KOPT-K1 (cell line): ENCODE data around the gene LAS1L.
"Not testable (repeated sequence)": the region's sequence is repeated elsewhere in the genome, so short reads cannot be mapped to it uniquely, and the experiment has no call there.

ENCODE experiments used
- H3K27ac ChIP-seq: fragments of 200-600 bp; sonication (generic); 2 replicates; pipeline ENCODE4 v1.5.1; 2016; ENCODE audit warnings: antibody characterized with exemption, mild to moderate bottlenecking, low read depth, low read length; ENCODE audit not compliant: poor library complexity, severe bottlenecking
- H3K36me3 ChIP-seq: fragments of 200-600 bp; sonication (generic); 2 replicates; pipeline ENCODE4 v1.5.1; 2017; ENCODE audit warnings: antibody characterized with exemption, mild to moderate bottlenecking, low read length, moderate library complexity; ENCODE audit not compliant: insufficient read depth
- H3K9me3 ChIP-seq: fragments of 200-600 bp; sonication (generic); 2 replicates; pipeline ENCODE4 v1.5.1; 2017; ENCODE audit warnings: antibody characterized with exemption, low read length, mild to moderate bottlenecking; ENCODE audit not compliant: insufficient read depth, poor library complexity, severe bottlenecking

The LAS1L gene

GRCh38 chrX:65534450-65535292 lies at the start of gene LAS1L:
LAS1L (minus strand) TSS chrX:65534787; CDS start chrX:65534715, 72 bp downstream.
- no peaks in the 10 kb centered on the region for H3K9me3 ChIP-seq
- H3K27ac ChIP-seq: peak within 1 kb of the TSS; percentile 75
- peaks cover 26% of the 10 kb centered on the region for H3K36me3 ChIP-seq

- H3K36me3 ChIP-seq: no peaks in the 10 kb centered on the region
- H3K9me3 ChIP-seq: no peaks in the 10 kb centered on the region
- H3K27ac ChIP-seq: no peak overlapping the region
These were observed 48.0 kb upstream of the LAS1L start for GRCh38 chrX:65582450-65583082.

DNA sequence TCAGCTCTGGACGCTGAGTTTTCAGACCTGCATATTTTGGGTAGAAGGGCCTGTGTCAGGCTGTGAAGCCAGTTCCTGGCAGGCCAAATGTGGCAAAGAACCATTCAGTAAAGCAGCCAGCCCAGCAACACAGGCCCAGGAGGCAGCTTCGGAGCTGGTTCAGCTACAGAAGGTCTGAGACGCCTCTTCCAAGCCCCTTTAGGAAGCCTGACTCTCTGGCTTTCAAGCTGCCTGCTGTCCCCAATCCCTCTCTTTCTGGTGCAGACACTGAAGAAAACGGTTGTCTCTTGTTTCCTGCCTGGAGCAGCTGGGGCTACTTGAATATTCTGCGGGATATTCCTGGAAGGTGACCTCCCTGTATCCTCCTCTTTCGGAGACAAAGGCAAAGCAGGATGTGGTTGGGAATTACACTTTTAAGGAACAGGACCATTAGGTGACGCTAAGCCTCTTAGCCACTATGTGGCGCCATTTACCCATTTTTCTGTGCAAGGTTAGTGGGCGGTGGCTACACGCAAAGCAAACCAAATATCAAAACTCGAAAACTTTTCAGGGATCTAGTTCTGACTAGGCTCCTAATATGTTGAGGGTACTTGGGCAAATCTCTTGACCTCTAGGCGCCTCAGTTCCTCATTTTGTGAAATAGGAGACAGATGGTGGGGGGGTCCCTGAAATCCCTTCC lies 47.2 kb upstream of the LAS1L start:
- Histone ChIP-seq H3K27ac (no peak overlapping the region), H3K9me3 (no peaks in the 10 kb centered on the region), H3K36me3 (no peaks in the 10 kb centered on the region)

DNA sequence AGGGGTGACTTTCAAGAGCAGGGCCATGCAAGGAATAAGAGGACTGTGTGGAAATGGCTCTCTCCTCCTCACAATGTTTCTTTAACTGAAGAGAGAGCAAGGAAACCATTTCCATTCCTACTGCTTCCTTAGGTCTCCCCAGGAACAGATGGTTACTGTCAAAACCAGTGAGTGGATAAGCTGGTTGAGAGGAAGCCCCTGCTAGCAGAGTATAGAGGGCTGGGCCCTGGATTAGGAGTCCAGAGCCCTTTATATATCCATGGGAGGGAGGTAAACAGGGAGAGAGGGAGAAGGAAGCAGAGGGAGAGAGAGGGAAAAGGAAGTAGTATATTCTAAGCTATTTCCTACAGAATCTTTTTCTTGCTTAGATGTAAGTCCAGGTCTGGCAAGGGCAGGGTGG lies 43.8 kb upstream of the LAS1L start:
- Histone ChIP-seq H3K27ac (no peak overlapping the region), H3K9me3 (no peaks in the 10 kb centered on the region), H3K36me3 (no peaks in the 10 kb centered on the region)

DNA sequence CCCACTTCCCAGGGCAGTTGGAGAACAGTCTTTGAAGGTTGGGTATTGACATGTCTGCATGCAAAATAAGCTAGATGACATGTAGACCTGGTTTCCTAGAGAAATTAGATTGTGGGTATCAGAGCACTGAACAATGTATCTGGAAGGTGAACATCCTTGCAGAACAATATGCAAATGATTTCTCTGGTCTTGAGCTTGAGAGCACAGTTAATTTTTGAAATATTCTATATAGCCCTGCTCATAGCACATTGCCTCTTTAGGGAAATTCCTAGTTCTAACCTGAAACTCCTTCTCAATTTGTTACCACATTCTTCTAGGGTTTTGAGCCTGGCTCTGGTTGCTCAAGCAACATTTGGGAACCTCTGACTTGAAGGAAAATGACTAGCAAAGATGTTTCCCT lies 41.6 kb upstream of the LAS1L start:
- H3K27ac ChIP-seq: no peak overlapping the region
- no peaks in the 10 kb centered on the region for H3K36me3 ChIP-seq

GRCh38 chrX:65575022-65575421 lies 40.4 kb upstream of the LAS1L start:
- H3K27ac ChIP-seq: no peak overlapping the region
- no peaks in the 10 kb centered on the region for H3K9me3 ChIP-seq
- no peaks in the 10 kb centered on the region for H3K36me3 ChIP-seq

More for the DNA sequence above, 41.6 kb upstream of the LAS1L start:
- H3K9me3 ChIP-seq: no peaks in the 10 kb centered on the region

- Histone ChIP-seq H3K9me3 (no peaks in the 10 kb centered on the region), H3K36me3 (no peaks in the 10 kb centered on the region), H3K27ac (no peak overlapping the region)
These were observed 39.8 kb upstream of the LAS1L start for GRCh38 chrX:65574356-65574755.

- no peaks in the 10 kb centered on the region for H3K36me3 ChIP-seq
- no peaks in the 10 kb centered on the region for H3K9me3 ChIP-seq
- H3K27ac ChIP-seq: no peak overlapping the region
These were observed 38.4 kb upstream of the LAS1L start for GRCh38 chrX:65572971-65573370.

DNA sequence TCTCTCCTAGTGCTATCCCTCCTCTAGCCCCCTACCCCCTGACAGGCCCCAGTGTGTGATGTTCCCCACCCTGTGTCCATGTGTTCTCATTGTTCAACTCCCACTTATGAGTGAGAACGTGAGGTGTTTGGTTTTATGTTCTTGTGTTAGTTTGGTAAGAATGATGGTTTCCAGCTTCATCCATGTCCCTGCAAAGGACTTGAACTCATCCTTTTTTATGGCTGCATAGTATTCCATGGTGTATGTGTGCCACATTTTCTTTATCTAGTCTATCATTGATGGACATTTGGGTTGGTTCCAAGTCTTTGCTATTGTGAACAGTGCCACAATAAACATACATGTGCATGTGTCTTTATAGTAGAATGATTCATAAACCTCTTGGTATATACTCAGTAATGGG lies 28.3 kb upstream of the LAS1L start:
- H3K9me3 ChIP-seq, H3K36me3 ChIP-seq, H3K27ac ChIP-seq: not testable (repeated sequence)

DNA sequence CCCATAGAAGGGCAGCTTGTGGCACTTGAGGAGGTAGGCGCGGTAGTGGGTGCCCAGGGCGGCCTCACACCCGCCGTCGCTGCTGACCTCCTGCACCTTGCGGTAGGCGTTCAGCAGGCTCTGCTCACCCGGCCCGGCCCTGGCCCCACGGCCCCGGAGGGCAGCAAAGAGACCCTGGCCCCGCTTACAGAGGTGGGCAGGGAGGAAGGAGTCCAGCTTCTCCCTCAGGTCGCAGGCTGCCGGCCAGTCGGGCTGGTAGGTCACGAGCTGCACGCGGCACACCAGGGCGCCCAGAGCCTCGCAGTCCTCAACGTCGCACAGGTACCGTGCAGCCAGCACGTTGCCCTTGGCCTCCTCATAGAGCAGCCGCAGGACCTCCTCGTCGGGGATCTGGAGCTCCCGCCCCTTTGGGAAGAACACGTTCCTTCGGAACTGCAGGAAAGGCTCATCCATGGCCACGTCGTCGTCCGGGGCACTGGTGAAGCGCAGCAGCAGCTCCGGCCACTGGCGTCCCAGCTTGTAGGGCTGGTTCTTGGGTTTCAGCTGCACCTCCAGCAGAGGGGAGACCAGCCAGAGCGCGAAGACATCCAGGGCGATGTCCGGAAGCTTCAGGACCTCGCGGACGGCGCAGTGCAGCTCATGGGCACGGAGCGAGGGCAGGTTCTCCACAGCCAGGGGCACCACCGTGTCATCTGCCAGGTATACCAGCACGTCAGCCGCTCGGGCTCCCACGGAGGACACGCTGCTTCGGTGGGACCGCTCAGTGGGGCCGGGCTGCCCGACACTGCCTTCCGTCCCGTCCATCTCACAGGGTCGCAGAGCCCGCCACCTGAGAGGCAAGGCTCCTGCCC lies 17.1 kb upstream of the LAS1L start:
- Histone ChIP-seq H3K36me3 (no peaks in the 10 kb centered on the region), H3K27ac (no peak overlapping the region), H3K9me3 (no peaks in the 10 kb centered on the region)

DNA sequence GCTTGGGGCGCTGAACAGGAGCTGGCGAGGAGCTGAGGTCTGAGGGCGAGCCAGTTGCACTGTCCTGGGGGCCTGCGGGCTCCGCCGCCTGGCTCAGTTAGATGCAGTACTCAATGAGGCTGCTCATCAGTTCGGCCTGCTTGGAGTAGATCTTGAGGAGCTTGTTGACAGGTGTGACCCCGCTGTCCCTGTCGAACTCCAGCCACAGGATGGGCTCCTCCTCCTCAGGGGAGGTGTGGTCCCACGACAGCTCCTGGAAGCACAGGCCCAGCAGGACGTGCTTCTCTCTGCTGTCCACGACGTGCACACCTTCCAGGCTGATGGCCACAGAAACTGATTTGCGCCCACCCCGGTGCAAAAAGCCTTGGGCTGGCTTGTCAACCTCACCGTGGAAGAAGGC lies 16.5 kb upstream of the LAS1L start:
- H3K27ac ChIP-seq: no peak overlapping the region
- no peaks in the 10 kb centered on the region for H3K36me3 ChIP-seq
- H3K9me3 ChIP-seq: no peaks in the 10 kb centered on the region

- no peak overlapping the region for H3K27ac ChIP-seq
- no peaks in the 10 kb centered on the region for H3K36me3 ChIP-seq
These were observed 10.9 kb upstream of the LAS1L start for GRCh38 chrX:65545456-65545855.

DNA sequence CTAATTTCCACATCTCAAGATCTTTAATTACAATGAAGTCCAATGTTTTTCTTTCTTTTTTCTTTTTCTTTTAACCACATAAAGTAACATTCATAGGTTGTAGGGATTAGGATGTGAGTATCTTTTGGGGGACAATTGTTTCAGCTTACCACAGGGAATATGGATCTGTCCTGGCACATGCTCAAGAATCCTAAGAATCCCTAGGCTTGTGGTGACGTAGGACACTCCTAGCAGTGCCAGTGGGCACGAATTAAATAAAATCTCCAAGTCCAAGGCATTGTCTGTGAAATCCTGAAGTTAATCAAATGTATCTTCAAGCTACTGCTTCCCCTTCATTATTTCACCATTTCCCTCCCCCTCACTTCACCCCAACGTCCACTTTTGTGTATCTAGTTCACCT lies 2.6 kb upstream of the LAS1L start:
- Histone ChIP-seq H3K27ac (no peak overlapping the region), H3K36me3 (peaks cover 6% of the 10 kb centered on the region), H3K9me3 (no peaks in the 10 kb centered on the region)

More at GRCh38 chrX:65545456-65545855, 10.9 kb upstream of the LAS1L start:
- H3K9me3 ChIP-seq: no peaks in the 10 kb centered on the region

DNA sequence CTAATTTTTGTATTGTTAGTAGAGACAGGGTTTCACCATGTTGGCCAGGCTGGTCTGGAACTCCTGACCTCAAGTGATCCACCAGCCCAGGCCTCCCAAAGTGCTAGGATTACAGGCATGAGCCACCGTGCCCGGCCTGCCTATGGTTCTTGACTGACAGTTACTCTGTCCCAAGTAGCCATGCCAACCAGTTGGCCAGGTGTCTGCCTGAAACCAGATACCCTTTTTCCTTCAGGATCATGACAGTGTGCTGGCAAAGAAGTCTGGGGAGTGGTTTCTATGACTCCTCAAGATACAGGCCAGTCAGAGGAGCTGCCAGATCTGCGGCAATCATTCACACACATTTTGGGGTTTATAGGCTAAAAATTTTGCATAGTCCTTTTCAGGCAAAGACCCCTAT lies 1.7 kb upstream of the LAS1L start:
- peaks cover 15% of the 10 kb centered on the region for H3K36me3 ChIP-seq
- H3K9me3 ChIP-seq: no peaks in the 10 kb centered on the region
- H3K27ac ChIP-seq: no peak overlapping the region

DNA sequence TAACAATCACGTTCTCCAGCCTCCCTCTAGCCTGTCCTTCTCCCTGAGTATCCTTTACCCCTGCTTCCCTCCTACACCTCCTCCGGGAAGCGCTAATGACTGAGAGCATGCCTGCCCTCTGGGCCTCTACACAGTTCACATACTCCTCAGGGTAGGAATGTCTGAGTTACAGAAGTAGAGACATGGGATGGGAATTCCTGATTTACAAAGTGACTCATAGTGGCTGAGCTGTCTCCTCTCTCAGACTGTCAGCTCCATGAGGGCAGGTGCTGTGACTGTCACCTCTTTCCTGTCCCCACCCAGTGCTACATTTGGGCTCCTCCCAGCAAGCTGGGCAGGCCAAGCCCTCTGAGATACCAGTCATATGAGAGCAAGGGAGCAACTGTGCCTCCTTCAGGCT lies 2.6 kb downstream of the LAS1L start:
- Histone ChIP-seq H3K36me3 (peaks cover 52% of the 10 kb centered on the region), H3K9me3 (no peaks in the 10 kb centered on the region), H3K27ac (no peak overlapping the region)
